ENCODE data around the gene OR8H3.
"Not testable (repeated sequence)": the region's sequence is repeated elsewhere in the genome, so short reads cannot be mapped to it uniquely, and the experiment has no call there.

The OR8H3 gene

GRCh38 chr11:56122073-56122472 lies at the start of gene OR8H3:
TSS of gene OR8H3 (plus strand) at chr11:56122373. CDS start at chr11:56122373, 0 bp downstream.
- Mint-ChIP-seq H3K9me3 (peaks cover 16% of the 10 kb centered on the region), H3K4me3 (no peak within 1 kb of the TSS), H3K27me3 (no peaks in the 10 kb centered on the region), H3K36me3 (ENCODE audit: low read depth) (no peaks in the 10 kb centered on the region), H3K4me1 (ENCODE audit: low read depth) (no peaks in the 10 kb centered on the region), H3K27ac (no peak within 1 kb of the TSS)
- no peak for DNase-seq

GRCh38 chr11:56089697-56090096 lies 32.5 kb upstream of the OR8H3 start:
- Mint-ChIP-seq H3K27me3 (no peaks in the 10 kb centered on the region), H3K27ac (no peak overlapping the region), H3K4me1 (ENCODE audit: low read depth) (no peaks in the 10 kb centered on the region), H3K9me3 (peaks cover 18% of the 10 kb centered on the region), H3K4me3 (no peak overlapping the region), H3K36me3 (ENCODE audit: low read depth) (no peaks in the 10 kb centered on the region)
- DNase-seq = no peak

DNA sequence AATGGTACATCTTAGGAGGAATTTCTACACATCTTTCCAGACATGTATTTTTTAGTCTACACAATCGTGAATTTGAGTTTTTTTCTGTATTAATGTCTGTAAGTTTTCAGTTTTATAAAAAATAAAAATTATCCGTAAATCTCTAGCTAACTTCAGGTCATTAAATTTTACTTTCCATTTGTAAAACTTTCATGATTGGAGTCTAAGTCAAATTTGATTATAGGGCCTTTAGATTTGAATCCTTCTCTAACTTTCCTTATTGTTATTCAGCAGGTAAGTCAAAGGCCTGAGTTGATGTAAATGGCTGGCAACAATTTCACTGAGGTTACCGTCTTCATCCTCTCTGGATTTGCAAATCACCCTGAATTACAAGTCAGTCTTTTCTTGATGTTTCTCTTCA lies 29.2 kb upstream of the OR8H3 start, which contains the start of gene OR8I2:
TSS of gene OR8I2 (plus strand) at position 301 of the 400 bp plus-strand sequence. CDS start at position 301, 0 bp downstream.
- Mint-ChIP-seq H3K9me3 (peaks cover 24% of the 10 kb centered on the region), H3K27ac (no peak within 1 kb of the TSS), H3K4me1 (ENCODE audit: low read depth) (no peaks in the 10 kb centered on the region), H3K4me3 (no peak within 1 kb of the TSS), H3K27me3 (no peaks in the 10 kb centered on the region), H3K36me3 (ENCODE audit: low read depth) (no peaks in the 10 kb centered on the region)
- no peak for DNase-seq

- Mint-ChIP-seq H3K27ac (no peak within 1 kb of the TSS), H3K36me3 (ENCODE audit: low read depth) (no peaks in the 10 kb centered on the region), H3K4me1 (ENCODE audit: low read depth) (no peaks in the 10 kb centered on the region), H3K9me3 (peaks cover 21% of the 10 kb centered on the region), H3K4me3 (no peak within 1 kb of the TSS), H3K27me3 (no peaks in the 10 kb centered on the region)
- no peak for DNase-seq
Measured at GRCh38 chr11:56103210-56103737, 18.9 kb upstream of the OR8H3 start, which contains the start of gene OR8H2. TSS of gene OR8H2 (plus strand) at chr11:56103687. CDS start at chr11:56105043, 1,356 bp downstream.

GRCh38 chr11:56140151-56140661 lies 18.0 kb downstream of the OR8H3 start, which contains the start of gene OR8J3:
TSS of gene OR8J3 (minus strand) at chr11:56140201. CDS start at chr11:56137718, 2,483 bp downstream.
- Mint-ChIP-seq H3K27ac (no peak within 1 kb of the TSS), H3K27me3 (no peaks in the 10 kb centered on the region), H3K4me3 (no peak within 1 kb of the TSS), H3K36me3 (ENCODE audit: low read depth) (no peaks in the 10 kb centered on the region), H3K9me3 (peaks cover 25% of the 10 kb centered on the region), H3K4me1 (ENCODE audit: low read depth) (no peaks in the 10 kb centered on the region)
- no peak for DNase-seq

- DNase-seq; H3K27ac Mint-ChIP-seq; H3K27me3 Mint-ChIP-seq; H3K36me3 Mint-ChIP-seq (ENCODE audit: low read depth); H3K4me1 Mint-ChIP-seq (ENCODE audit: low read depth); H3K4me3 Mint-ChIP-seq: not testable (repeated sequence)
- peaks cover 14% of the 10 kb centered on the region for H3K9me3 Mint-ChIP-seq
Measured at GRCh38 chr11:56143681-56144080, 21.5 kb downstream of the OR8H3 start.

GRCh38 chr11:56151376-56151775 lies 29.2 kb downstream of the OR8H3 start:
- DNase-seq = no peak
- no peaks in the 10 kb centered on the region for H3K36me3 Mint-ChIP-seq (ENCODE audit: low read depth)
- H3K9me3 Mint-ChIP-seq = peaks cover 30% of the 10 kb centered on the region
- no peak overlapping the region for H3K4me3 Mint-ChIP-seq
- H3K4me1 Mint-ChIP-seq (ENCODE audit: low read depth) = no peaks in the 10 kb centered on the region
- H3K27me3 Mint-ChIP-seq = no peaks in the 10 kb centered on the region
- H3K27ac Mint-ChIP-seq = no peak overlapping the region

DNA sequence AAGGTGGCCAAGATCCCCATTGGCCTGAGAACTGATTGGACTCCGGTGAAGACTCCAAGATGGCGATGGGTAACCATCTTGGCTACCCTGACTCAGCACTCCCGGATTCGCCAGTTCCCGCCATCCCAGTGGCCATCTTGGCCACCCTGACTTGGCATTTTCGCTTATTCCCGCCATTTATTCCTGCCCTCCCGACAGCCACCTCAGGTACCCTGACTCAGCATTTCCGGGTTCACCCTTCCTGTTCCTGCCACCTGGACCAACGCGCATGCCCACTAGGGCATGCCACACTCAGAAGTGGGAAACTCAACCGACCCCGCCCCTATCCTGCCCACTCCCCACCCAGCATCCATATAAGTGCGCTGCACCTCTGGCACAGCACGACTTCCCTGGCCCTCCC lies 30.2 kb downstream of the OR8H3 start:
- Mint-ChIP-seq H3K36me3 (ENCODE audit: low read depth) (no peaks in the 10 kb centered on the region), H3K9me3 (peaks cover 35% of the 10 kb centered on the region), H3K27ac (no peak overlapping the region), H3K4me1 (ENCODE audit: low read depth) (no peaks in the 10 kb centered on the region), H3K4me3 (no peak overlapping the region), H3K27me3 (no peaks in the 10 kb centered on the region)
- DNase-seq = no peak

DNA sequence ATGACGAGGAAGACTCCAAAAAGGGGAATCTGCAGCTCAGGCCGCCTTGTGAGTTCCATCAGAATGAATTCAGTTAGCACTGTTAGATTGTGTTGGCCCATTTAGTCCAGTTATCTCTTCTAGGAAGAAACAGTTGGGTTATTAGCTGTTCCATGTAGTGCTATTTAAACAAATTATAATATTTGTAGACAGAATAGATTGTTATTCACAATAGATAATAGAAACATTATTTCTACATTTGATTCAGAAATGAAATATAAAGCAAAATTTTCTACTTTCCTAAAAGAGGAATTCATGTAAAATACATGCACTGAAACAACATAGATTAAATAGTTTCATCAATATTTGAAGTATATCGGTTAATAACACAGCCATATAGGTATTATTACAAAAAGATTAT lies 38.0 kb downstream of the OR8H3 start, which contains the start of gene OR8K5:
TSS of gene OR8K5 (minus strand) at position 101 of the 400 bp plus-strand sequence. CDS start at position 101, 0 bp downstream.
- no peaks in the 10 kb centered on the region for H3K36me3 Mint-ChIP-seq (ENCODE audit: low read depth)
- peaks cover 31% of the 10 kb centered on the region for H3K9me3 Mint-ChIP-seq
- no peak within 1 kb of the TSS for H3K27ac Mint-ChIP-seq
- H3K27me3 Mint-ChIP-seq = no peaks in the 10 kb centered on the region
- no peak for DNase-seq
- H3K4me3 Mint-ChIP-seq = no peak within 1 kb of the TSS
- H3K4me1 Mint-ChIP-seq (ENCODE audit: low read depth) = no peaks in the 10 kb centered on the region

GRCh38 chr11:56163804-56164203 lies 41.6 kb downstream of the OR8H3 start:
- Mint-ChIP-seq H3K4me1 (ENCODE audit: low read depth) (no peaks in the 10 kb centered on the region), H3K27me3 (no peaks in the 10 kb centered on the region), H3K36me3 (ENCODE audit: low read depth) (no peaks in the 10 kb centered on the region), H3K4me3 (no peak overlapping the region), H3K27ac (no peak overlapping the region), H3K9me3 (peaks cover 23% of the 10 kb centered on the region)
- DNase-seq = no peak

DNA sequence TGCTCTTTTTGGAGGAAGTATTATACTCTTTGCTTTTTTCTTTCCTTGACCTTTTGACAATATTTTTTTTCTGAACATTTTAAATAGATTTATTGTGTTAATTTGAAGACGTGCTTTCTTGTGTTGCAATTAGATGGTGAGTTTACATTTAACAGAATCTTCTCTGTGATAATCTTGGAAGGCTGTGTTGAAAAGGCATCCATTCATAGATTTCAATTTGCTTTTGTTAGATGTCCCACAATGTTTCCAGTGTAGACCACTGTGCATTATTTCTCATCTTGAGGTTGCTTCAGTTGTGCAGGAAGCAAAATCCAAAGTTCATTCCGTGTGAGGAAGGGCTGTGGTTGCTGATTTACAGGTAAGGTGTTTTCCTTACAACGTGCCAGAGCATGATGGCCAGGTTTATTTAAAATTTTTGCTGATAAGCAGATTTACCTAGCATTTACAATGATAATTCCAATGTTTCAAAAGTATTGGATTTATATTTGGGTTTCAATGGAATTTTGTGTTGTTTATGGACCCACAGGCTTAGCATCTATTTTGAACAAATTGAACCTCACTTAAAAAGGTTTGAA lies 50.2 kb downstream of the OR8H3 start:
- no peaks in the 10 kb centered on the region for H3K4me1 Mint-ChIP-seq (ENCODE audit: low read depth)
- peaks cover 12% of the 10 kb centered on the region for H3K9me3 Mint-ChIP-seq
- H3K4me3 Mint-ChIP-seq = no peak overlapping the region
- no peak overlapping the region for H3K27ac Mint-ChIP-seq
- no peak for DNase-seq
- H3K36me3 Mint-ChIP-seq (ENCODE audit: low read depth) = no peaks in the 10 kb centered on the region
- H3K27me3 Mint-ChIP-seq = no peaks in the 10 kb centered on the region

Data from activated T-cell treated with anti-CD3 and anti-CD28 coated beads, Interleukin-2, amount 50 U/mL, for 24 hours (primary cell).